Suppressor macrophage treated with lipopolysaccharide for 4 hours (primary cell): ENCODE results near the gene MYL6.
"Not testable (repeated sequence)": the region's sequence is repeated elsewhere in the genome, so short reads cannot be mapped to it uniquely, and the experiment has no call there.

Source experiments
- DNase-seq: peaks from one replicate; pipeline ENCODE4 v3.0.0-alpha.2; 2020

The MYL6 gene

GRCh38 chr12:56193025-56193578 lies 34.9 kb downstream of the MYL6 start:
- DNase-seq: peak; percentile 96

GRCh38 chr12:56196818-56197550 lies 38.8 kb downstream of the MYL6 start:
- not testable (repeated sequence) for DNase-seq

- DNase-seq: no peak
Observed at GRCh38 chr12:56197921-56198635, 39.9 kb downstream of the MYL6 start.

GRCh38 chr12:56198836-56199235 lies 40.7 kb downstream of the MYL6 start:
- DNase-seq: no peak

GRCh38 chr12:56202366-56202765 lies 44.2 kb downstream of the MYL6 start:
- DNase-seq: no peak

- no peak for DNase-seq
Observed at GRCh38 chr12:56202838-56203237, 44.7 kb downstream of the MYL6 start.

GRCh38 chr12:56204275-56204674 lies 46.1 kb downstream of the MYL6 start:
- no peak for DNase-seq

GRCh38 chr12:56205445-56205844 lies 47.3 kb downstream of the MYL6 start:
- DNase-seq: no peak

- DNase-seq: peak; percentile 60
Observed at GRCh38 chr12:56206452-56207166, 48.5 kb downstream of the MYL6 start.

- no peak for DNase-seq
Observed at GRCh38 chr12:56208006-56208405, 49.8 kb downstream of the MYL6 start.
